ENCODE data around the gene BMPR1A. TPM values are rescaled to one million over a fixed set of nuclear protein-coding genes. Genes with fewer than 3 reads are reported as not detected.

BMPR1A gene
- total and polyA plus RNA-seq, 2 of the 13 experiments (the other 11 are each of a cell fraction or from before 2014, with no cell fraction given): 17.8 to 44.2 TPM

GRCh38 chr10:86941991-86942421, 185.6 kb downstream of the BMPR1A start:
- H4K20me1 ChIP-seq (ENCODE audit: insufficient read depth, low read length): no peaks in the 10 kb centered on the region
- no peak for ATAC-seq
- no peak overlapping the region for H3K4me2 ChIP-seq (ENCODE audit: low read depth, low read length)
- no peak overlapping the region for H3K9ac ChIP-seq (ENCODE audit: insufficient read depth, low read depth, low read length)
- H3K79me2 ChIP-seq (ENCODE audit: insufficient read depth, low read length): no peaks in the 10 kb centered on the region
- ChIA-PET POLR2A (no interaction called here), CTCF (ENCODE audit: low intra/inter-chr PET ratio, low total read pairs) (no interaction called here)
- intact Hi-C loops (cut with micrococcal nuclease; ENCODE audit: unreplicated experiment) (no loop called here), in situ Hi-C loops (cut with HindIII; ENCODE audit: extremely low pct_ligation_motif_present, low pct_unique_long_range_greater_than_20kb) (no loop called here)
- FAIRE-seq: no peak
- no TSS peak for BruUV-seq (replicated peaks)
- peaks cover 34% of the 10 kb centered on the region for H3K4me1 ChIP-seq (ENCODE audit: insufficient read depth, low read length)
- no peaks in the 10 kb centered on the region for H3K36me3 ChIP-seq (replicated peaks in 1 of 2; ENCODE audit: control insufficient read depth in 1 of 2, insufficient read depth in 2 of 2, low read length in 2 of 2)
- 76% methylated on average over 6 of the region's 14 CpGs for WGBS (ENCODE audit: low lambda C conversion rate)
- no peak overlapping the region for H3K27ac ChIP-seq (ENCODE audit: extremely low read length, insufficient read depth, low read length)
- DNase-seq (ENCODE audit: low spot score): no peak
- peaks cover 5 to 24% of the 10 kb centered on the region in 2 experiments; a peak in 3 of 5 replicates for H3K27me3 ChIP-seq (ENCODE audit: control insufficient read depth in 1 of 2, insufficient read depth in 2 of 2, low read length in 2 of 2)
- no peak overlapping the region for H3K4me3 ChIP-seq (replicated peaks in 1 of 3; ENCODE audit: insufficient read depth in 1 of 3, low read depth in 2 of 3, low read length in 3 of 3)
- H3K9me3 ChIP-seq (ENCODE audit: low read length): no peaks in the 10 kb centered on the region
- no peak overlapping the region for H2AFZ ChIP-seq (ENCODE audit: low read length)
- TF ChIP-seq ZNF770 (CRISPR knock-in tag; IDR thresholded peaks at IDR 0.05) (no peak), TCF7 (IDR thresholded peaks at IDR 0.05; ENCODE audit: low read depth) (no peak), ZNF331 (CRISPR knock-in tag; IDR thresholded peaks at IDR 0.05) (no peak), ERF (CRISPR knock-in tag; IDR thresholded peaks at IDR 0.05) (no peak), ARID5B (CRISPR knock-in tag; IDR thresholded peaks at IDR 0.05) (no peak), FOXM1 (CRISPR knock-in tag; IDR thresholded peaks at IDR 0.05) (no peak), ZNF629 (CRISPR knock-in tag; conservative IDR thresholded peaks at IDR 0.05) (no peak), ARHGAP35 (CRISPR knock-in tag; IDR thresholded peaks at IDR 0.05; ENCODE audit: borderline replicate concordance) (no peak), ZHX1 (CRISPR knock-in tag; IDR thresholded peaks at IDR 0.05; ENCODE audit: low read depth) (no peak), ZBED4 (CRISPR knock-in tag; IDR thresholded peaks at IDR 0.05; ENCODE audit: borderline replicate concordance) (no peak), SMAD1 (CRISPR knock-in tag; IDR thresholded peaks at IDR 0.05; ENCODE audit: borderline replicate concordance, low read depth) (no peak)

All from HepG2 (cell line).